Ascending aorta (tissue), 2 donors: Measurements from ENCODE around the gene ERLIN1. TPM values are rescaled to one million over a fixed set of nuclear protein-coding genes. Genes with fewer than 3 reads are reported as not detected.

Experiments used
- DNase-seq, 2 donors: peaks; one replicate each; pipeline ENCODE4 v3.0.0-alpha.2; 2019; ENCODE audit warnings: low spot score in 2 of 2
- H3K27ac ChIP-seq, 2 donors: fragments of 200-600 bp; sonication (generic); one replicate each; pipeline ENCODE4 v1.5.1; 2016 to 2017; ENCODE audit warnings: mild to moderate bottlenecking in 1 of 2
- H3K27me3 ChIP-seq: fragments of 200-600 bp; sonication (generic); one replicate; pipeline ENCODE4 v1.5.1; 2017
- H3K36me3 ChIP-seq, 2 donors: fragments of 200-600 bp; sonication (generic); one replicate each; pipeline ENCODE4 v1.5.1; 2016
- H3K4me1 ChIP-seq, 2 donors: fragments of 200-600 bp; sonication (generic); one replicate each; pipeline ENCODE4 v1.5.1; 2016 to 2017; ENCODE audit warnings: mild to moderate bottlenecking in 1 of 2
- H3K4me3 ChIP-seq, 2 donors: fragments of 200-600 bp; sonication (generic); one replicate each; pipeline ENCODE4 v1.5.1; 2016 to 2017; ENCODE audit warnings: mild to moderate bottlenecking in 1 of 2
- H3K9me3 ChIP-seq, 2 donors: fragments of 200-600 bp; sonication (generic); one replicate each; pipeline ENCODE4 v1.5.1; 2016
- CTCF ChIP-seq, 3 experiments: fragments of 200-600 bp in 2 of 3; fragments of 450-650 bp in 1 of 3; sonication (generic) in 2 of 3; IDR thresholded peaks; one replicate each; pipeline ENCODE4 v1.5.1; 2016 to 2019; ENCODE audit warnings: antibody characterized with exemption in 3 of 3, mild to moderate bottlenecking in 1 of 3, moderate library complexity in 1 of 3
- intact Hi-C: fragments of 100-400 bp; cut with DNase I; formaldehyde crosslinking; loops from one replicate; pipeline ENCODE4 v1.15.1; 2023
- total RNA-seq: library from RNA; depleted of rRNA; stranded (reverse); fragments of >200 nt; gene quantifications from one replicate; pipeline ENCODE4 v1.1.0, GENCODE V29; 2016

ERLIN1 gene
- total RNA-seq, 1 donor from 2014 or later: 16.6 TPM

- DNase-seq: no peak
- no peak overlapping the region for H3K27ac ChIP-seq
- H3K4me3 ChIP-seq: no peak overlapping the region
- H3K9me3 ChIP-seq: no peaks in the 10 kb centered on the region
- H3K36me3 ChIP-seq: no peaks in the 10 kb centered on the region
- no peak for TF ChIP-seq CTCF (IDR thresholded peaks at IDR 0.05)
- intact Hi-C loops: no loop called here
- no peaks in the 10 kb centered on the region for H3K4me1 ChIP-seq
- H3K27me3 ChIP-seq: no peaks in the 10 kb centered on the region
Measured at GRCh38 chr10:100114460-100114859, 71.4 kb downstream of the ERLIN1 start.

- Histone ChIP-seq H3K27ac (no peak overlapping the region), H3K36me3 (no peaks in the 10 kb centered on the region), H3K4me3 (no peak overlapping the region), H3K4me1 (no peaks in the 10 kb centered on the region), H3K27me3 (no peaks in the 10 kb centered on the region), H3K9me3 (no peaks in the 10 kb centered on the region)
- no peak for TF ChIP-seq CTCF (IDR thresholded peaks at IDR 0.05)
- intact Hi-C loops: no loop called here
- DNase-seq: no peak
Measured at GRCh38 chr10:100109670-100110069, 76.2 kb downstream of the ERLIN1 start.

GRCh38 chr10:100106865-100107264, 79.0 kb downstream of the ERLIN1 start:
- no peak for DNase-seq
- intact Hi-C loops: no loop called here
- H3K4me1 ChIP-seq: no peaks in the 10 kb centered on the region
- H3K27me3 ChIP-seq: no peaks in the 10 kb centered on the region
- no peak overlapping the region for H3K27ac ChIP-seq
- TF ChIP-seq CTCF (IDR thresholded peaks at IDR 0.05): no peak
- no peaks in the 10 kb centered on the region for H3K36me3 ChIP-seq
- no peak overlapping the region for H3K4me3 ChIP-seq
- no peaks in the 10 kb centered on the region for H3K9me3 ChIP-seq

GRCh38 chr10:100104300-100104699, 81.5 kb downstream of the ERLIN1 start:
- TF ChIP-seq CTCF (IDR thresholded peaks at IDR 0.05): no peak
- Histone ChIP-seq H3K27ac (no peak overlapping the region), H3K27me3 (no peaks in the 10 kb centered on the region), H3K4me3 (no peak overlapping the region), H3K36me3 (no peaks in the 10 kb centered on the region), H3K9me3 (no peaks in the 10 kb centered on the region), H3K4me1 (no peaks in the 10 kb centered on the region)
- DNase-seq: no peak
- intact Hi-C loops: no loop called here

- Histone ChIP-seq H3K4me3 (no peak overlapping the region), H3K27ac (no peak overlapping the region), H3K27me3 (no peaks in the 10 kb centered on the region), H3K36me3 (no peaks in the 10 kb centered on the region), H3K4me1 (no peaks in the 10 kb centered on the region), H3K9me3 (no peaks in the 10 kb centered on the region)
- no peak for DNase-seq
- intact Hi-C loops: no loop called here
- no peak for TF ChIP-seq CTCF (IDR thresholded peaks at IDR 0.05)
Measured at GRCh38 chr10:100103581-100103980, 82.2 kb downstream of the ERLIN1 start.
